ENCODE results near the gene DOK6.
A peak's percentile ranks its signal among the peaks of the same experiment; 100 is the strongest.

The DOK6 gene

DNA sequence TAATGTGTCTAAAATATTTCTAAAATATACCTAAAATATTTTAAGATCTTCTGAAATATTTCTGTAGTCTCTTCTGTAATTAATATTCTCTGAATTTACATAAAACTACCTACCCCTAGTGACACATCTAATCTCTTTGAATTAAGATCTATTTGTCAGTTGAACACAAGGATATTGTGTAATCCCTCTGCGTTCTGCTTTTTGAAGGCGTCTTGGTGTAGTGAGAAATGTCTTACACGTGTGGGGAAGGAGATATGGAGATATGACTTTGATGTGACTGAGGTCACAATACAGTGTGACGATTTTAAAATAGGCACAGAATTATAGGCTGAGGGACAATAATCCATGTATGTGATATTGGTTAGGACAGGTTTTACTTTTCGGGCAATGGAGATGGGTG, 79.8 kb downstream of the DOK6 start:
- in situ Hi-C loops (cut with HindIII; ENCODE audit: low pct_unique_long_range_greater_than_20kb, low sequenced_read_pairs): no loop called here
- no peak for TF ChIP-seq JUND (IDR thresholded peaks at IDR 0.05; ENCODE audit: low read depth)
- DNase-seq (ENCODE audit: low read depth in 1 of 2, low spot score in 1 of 2): no peak

DNA sequence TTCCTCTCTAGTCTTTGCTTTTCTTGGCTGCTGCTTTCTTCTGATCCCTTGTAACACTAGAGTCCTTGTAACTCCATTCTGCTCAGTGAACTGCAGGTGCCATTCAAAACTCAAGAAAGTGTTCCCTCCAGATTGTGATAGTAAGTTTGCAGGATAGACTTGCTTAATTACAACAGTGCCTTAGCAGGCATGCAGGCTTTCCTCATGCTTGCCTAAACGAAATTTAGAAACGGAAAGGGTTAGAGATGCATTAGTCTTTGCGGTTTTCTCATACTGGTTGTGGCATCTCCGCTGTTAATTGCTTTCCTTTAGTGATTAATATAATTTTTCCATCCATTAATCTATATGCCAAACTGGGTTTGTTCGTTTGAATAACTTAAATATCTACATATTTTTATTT, 82.9 kb downstream of the DOK6 start:
- in situ Hi-C loops (cut with HindIII; ENCODE audit: low pct_unique_long_range_greater_than_20kb, low sequenced_read_pairs): no loop called here
- no peak for DNase-seq (ENCODE audit: low read depth in 1 of 2, low spot score in 1 of 2)
- no peak for TF ChIP-seq JUND (IDR thresholded peaks at IDR 0.05; ENCODE audit: low read depth)

DNA sequence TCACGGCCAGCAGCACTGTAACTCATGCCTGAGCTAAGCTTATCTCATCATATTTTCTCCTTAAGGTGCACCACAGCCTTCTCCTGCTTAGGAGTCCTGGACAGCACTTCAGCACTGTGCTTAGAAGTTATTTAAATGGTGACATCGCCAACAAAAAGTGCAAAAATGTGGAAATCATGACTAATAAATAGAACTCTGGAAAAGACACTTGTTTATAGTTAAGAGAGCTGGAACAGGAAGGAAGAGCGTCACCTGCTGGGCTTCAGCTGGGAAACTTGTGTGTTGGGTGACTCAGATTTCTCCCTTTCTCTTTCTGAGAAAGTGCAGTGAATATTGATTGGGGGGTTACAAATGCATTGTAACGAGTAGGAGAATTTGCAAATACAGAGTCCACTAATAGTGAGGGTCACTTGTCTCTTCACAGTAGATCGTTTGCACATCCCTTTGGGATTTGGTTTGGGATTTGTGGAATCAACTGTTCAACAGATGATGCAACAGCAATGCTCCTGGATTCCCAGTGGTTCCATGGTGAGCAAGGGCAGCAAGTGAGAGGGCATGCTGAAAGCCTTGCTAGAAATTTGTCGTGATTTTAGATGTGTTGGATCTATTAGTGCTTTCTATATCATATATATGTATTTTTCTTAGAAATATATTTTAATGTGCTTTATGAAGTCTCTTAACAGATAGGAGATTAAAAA, 84.2 kb downstream of the DOK6 start:
- DNase-seq (ENCODE audit: low read depth in 1 of 2, low spot score in 1 of 2): peak in 1 of 2 experiments; percentile 29

GRCh38 chr18:69487488-69488394, 87.1 kb downstream of the DOK6 start:
- in situ Hi-C loops (cut with HindIII; ENCODE audit: low pct_unique_long_range_greater_than_20kb, low sequenced_read_pairs): no loop called here
- no peak for TF ChIP-seq JUND (IDR thresholded peaks at IDR 0.05; ENCODE audit: low read depth)
- DNase-seq (ENCODE audit: low read depth in 1 of 2, low spot score in 1 of 2): no peak

More for the DNA sequence above, 84.2 kb downstream of the DOK6 start:
- no peak for TF ChIP-seq JUND (IDR thresholded peaks at IDR 0.05; ENCODE audit: low read depth)
- in situ Hi-C loops (cut with HindIII; ENCODE audit: low pct_unique_long_range_greater_than_20kb, low sequenced_read_pairs): no loop called here

GRCh38 chr18:69490072-69490471, 89.4 kb downstream of the DOK6 start:
- DNase-seq (ENCODE audit: low read depth in 1 of 2, low spot score in 1 of 2): no peak
- in situ Hi-C loops (cut with HindIII; ENCODE audit: low pct_unique_long_range_greater_than_20kb, low sequenced_read_pairs): no loop called here

GRCh38 chr18:69490813-69491212, 90.1 kb downstream of the DOK6 start:
- in situ Hi-C loops (cut with HindIII; ENCODE audit: low pct_unique_long_range_greater_than_20kb, low sequenced_read_pairs): no loop called here
- DNase-seq (ENCODE audit: low read depth in 1 of 2, low spot score in 1 of 2): no peak
- TF ChIP-seq JUND (IDR thresholded peaks at IDR 0.05; ENCODE audit: low read depth): no peak

More at GRCh38 chr18:69490072-69490471, 89.4 kb downstream of the DOK6 start:
- TF ChIP-seq JUND (IDR thresholded peaks at IDR 0.05; ENCODE audit: low read depth): no peak

DNA sequence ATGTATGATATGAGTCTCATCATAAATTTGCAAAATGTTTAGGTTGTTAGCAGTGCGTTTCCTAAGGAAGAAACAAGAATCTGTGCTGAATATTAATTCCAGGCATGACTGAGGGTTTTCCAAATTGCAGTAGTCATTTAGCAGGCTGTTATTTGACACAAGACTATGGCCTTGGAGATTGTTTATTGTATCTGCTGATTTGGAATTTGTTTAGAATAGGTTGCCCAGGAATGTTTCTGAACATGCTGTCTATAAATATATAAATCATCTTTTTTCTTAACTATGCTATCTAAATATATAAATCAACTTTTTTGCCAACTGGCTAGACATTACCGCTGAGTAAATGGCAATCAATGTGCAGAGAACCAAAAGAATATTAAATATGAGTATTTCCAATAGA, 90.9 kb downstream of the DOK6 start:
- TF ChIP-seq JUND (IDR thresholded peaks at IDR 0.05; ENCODE audit: low read depth): no peak
- in situ Hi-C loops (cut with HindIII; ENCODE audit: low pct_unique_long_range_greater_than_20kb, low sequenced_read_pairs): no loop called here
- DNase-seq (ENCODE audit: low read depth in 1 of 2, low spot score in 1 of 2): no peak

GRCh38 chr18:69492861-69493260, 92.2 kb downstream of the DOK6 start:
- no peak for TF ChIP-seq JUND (IDR thresholded peaks at IDR 0.05; ENCODE audit: low read depth)
- in situ Hi-C loops (cut with HindIII; ENCODE audit: low pct_unique_long_range_greater_than_20kb, low sequenced_read_pairs): no loop called here
- DNase-seq (ENCODE audit: low read depth in 1 of 2, low spot score in 1 of 2): no peak

GRCh38 chr18:69494841-69495240, 94.2 kb downstream of the DOK6 start:
- in situ Hi-C loops (cut with HindIII; ENCODE audit: low pct_unique_long_range_greater_than_20kb, low sequenced_read_pairs): no loop called here
- no peak for DNase-seq (ENCODE audit: low read depth in 1 of 2, low spot score in 1 of 2)
- TF ChIP-seq JUND (IDR thresholded peaks at IDR 0.05; ENCODE audit: low read depth): no peak

DNA sequence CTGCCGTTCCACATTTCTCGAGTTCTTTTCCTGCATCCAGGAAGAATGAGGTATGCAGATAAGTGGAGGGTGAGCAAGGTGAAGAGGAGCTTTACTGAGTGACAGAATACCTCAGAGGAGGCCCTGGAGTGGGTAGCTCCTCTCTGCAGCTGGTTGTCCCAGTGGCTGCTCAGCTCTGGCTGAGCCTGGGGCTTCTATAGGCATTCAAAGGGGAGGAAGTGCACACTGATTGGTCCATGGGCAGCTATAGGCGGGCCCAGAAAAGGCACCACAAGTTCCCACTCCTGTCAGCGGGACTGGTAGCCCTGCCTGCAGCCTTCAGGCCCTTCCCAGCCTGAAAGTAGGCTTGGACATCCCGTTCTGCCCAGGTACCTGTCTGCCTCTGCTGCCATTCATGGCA, 94.7 kb downstream of the DOK6 start:
- in situ Hi-C loops (cut with HindIII; ENCODE audit: low pct_unique_long_range_greater_than_20kb, low sequenced_read_pairs): no loop called here
- TF ChIP-seq JUND (IDR thresholded peaks at IDR 0.05; ENCODE audit: low read depth): no peak
- DNase-seq (ENCODE audit: low read depth in 1 of 2, low spot score in 1 of 2): no peak

DNA sequence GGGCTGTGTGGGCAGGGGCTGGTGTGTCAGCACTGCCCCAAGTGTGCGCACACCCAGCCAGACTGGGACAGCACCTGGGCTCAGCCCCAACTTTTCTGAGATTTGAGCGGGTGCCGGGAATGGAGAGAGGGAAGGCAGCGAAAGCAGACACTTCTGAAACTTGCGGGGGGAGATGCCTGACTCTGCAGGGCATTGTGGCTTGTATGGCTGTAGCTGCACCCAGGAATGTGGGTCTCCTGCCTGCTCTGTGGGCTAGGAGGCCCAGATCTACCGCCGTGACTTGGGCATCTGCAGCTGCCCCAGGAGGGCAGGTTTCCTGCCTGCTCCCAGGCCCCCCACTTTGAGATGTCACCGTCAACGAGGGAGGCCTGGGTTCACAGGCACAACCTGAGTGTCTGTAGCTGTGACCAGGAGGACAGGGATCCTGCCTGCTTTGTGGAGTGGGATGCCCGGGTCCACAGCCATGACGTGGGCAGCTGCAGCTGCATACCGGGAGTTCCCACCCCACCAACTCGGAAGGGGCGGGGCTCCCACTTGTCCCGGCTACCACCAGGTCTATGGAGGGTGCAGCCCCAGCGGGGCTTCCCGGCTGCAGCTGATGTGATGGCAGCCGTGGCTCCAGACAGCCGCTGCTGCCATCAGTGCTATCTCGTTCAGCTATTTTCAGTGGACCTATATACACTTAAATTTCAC, 95.3 kb downstream of the DOK6 start:
- DNase-seq (ENCODE audit: low read depth in 1 of 2, low spot score in 1 of 2): no peak
- in situ Hi-C loops (cut with HindIII; ENCODE audit: low pct_unique_long_range_greater_than_20kb, low sequenced_read_pairs): no loop called here
- TF ChIP-seq JUND (IDR thresholded peaks at IDR 0.05; ENCODE audit: low read depth): no peak

DNA sequence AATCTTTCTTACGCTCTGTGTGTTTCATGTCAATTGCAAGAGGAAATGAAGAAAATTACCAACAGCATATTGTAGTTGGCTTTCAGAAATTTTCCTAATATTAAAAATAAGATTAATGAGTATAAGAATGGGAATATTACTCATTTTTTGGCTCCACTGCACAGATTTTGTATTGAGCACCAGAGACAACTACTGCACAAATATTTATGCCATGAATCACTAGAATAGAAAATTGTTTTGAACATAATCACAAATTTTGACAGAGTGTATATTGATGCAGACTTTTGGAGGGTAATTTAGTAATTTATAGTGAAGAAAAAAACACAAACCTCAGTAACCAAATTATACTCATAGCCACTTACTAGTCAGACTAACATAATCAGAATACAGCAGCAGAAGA, 118.3 kb downstream of the DOK6 start:
- in situ Hi-C loops (cut with HindIII; ENCODE audit: low pct_unique_long_range_greater_than_20kb, low sequenced_read_pairs): no loop called here
- no peak for DNase-seq (ENCODE audit: low read depth in 1 of 2, low spot score in 1 of 2)
- no peak for TF ChIP-seq JUND (IDR thresholded peaks at IDR 0.05; ENCODE audit: low read depth)

DNA sequence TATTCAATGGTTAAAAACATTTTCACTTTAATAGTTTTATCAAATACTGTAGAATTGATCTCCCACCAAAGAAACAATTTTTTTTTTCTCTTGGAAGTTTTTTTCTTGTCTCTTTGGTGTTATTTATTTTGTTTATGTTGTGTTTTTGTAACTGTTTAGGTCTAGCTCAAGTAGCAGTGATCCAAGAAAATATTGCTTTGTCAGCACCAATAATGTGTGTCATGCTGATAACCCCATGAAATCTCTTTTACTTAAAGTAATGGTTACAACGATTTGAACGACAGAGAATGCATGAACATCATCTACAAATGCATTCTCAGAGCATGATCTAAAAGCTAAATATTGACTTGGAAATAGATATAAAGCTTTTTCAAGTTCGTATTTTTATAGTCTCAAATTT, 122.9 kb downstream of the DOK6 start:
- in situ Hi-C loops (cut with HindIII; ENCODE audit: low pct_unique_long_range_greater_than_20kb, low sequenced_read_pairs): no loop called here
- no peak for TF ChIP-seq JUND (IDR thresholded peaks at IDR 0.05; ENCODE audit: low read depth)
- no peak for DNase-seq (ENCODE audit: low read depth in 1 of 2, low spot score in 1 of 2)

All from T47D (cell line).